Parietal lobe (tissue), 2 donors: ENCODE results near the gene RDH8. TPM values are rescaled to one million over a fixed set of nuclear protein-coding genes. Genes with fewer than 3 reads are reported as not detected.

ENCODE experiments used
- small RNA-seq: library from RNA; depleted of rRNA; stranded (forward); fragments of <200 nt; gene quantifications from one replicate; pipeline ENCODE3, GENCODE V24; 2014; ENCODE audit warnings: low replicate concordance
- total RNA-seq: library from RNA; depleted of rRNA; stranded (reverse); fragments of >200 nt; gene quantifications from one replicate; pipeline ENCODE4 v1.2.3, GENCODE V29; 2014

The RDH8 gene, protein sequence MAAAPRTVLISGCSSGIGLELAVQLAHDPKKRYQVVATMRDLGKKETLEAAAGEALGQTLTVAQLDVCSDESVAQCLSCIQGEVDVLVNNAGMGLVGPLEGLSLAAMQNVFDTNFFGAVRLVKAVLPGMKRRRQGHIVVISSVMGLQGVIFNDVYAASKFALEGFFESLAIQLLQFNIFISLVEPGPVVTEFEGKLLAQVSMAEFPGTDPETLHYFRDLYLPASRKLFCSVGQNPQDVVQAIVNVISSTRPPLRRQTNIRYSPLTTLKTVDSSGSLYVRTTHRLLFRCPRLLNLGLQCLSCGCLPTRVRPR
- not detected for total RNA-seq

DNA sequence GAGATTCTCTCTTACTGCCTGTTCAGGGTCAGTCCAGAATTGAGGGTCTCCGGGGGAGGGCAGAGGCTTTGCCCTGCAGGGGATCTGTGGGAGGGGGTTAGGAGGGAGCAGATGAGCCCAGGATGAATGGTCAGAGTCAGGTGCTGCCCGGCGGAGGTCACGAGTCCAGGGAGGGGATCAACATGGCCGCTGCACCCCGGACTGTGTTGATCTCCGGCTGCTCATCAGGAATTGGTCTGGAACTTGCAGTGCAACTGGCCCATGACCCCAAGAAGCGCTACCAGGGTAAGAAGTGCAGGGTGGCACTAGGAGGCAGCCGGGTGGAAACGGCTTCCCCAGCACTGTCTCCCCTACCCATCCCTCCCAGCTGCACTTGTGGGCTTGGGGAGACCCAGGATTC lies at the start of gene RDH8:
Gene RDH8, plus strand, starts transcription at position 168 of the 400 bp plus-strand sequence. Its CDS starts 15 bp downstream, at position 183.

DNA sequence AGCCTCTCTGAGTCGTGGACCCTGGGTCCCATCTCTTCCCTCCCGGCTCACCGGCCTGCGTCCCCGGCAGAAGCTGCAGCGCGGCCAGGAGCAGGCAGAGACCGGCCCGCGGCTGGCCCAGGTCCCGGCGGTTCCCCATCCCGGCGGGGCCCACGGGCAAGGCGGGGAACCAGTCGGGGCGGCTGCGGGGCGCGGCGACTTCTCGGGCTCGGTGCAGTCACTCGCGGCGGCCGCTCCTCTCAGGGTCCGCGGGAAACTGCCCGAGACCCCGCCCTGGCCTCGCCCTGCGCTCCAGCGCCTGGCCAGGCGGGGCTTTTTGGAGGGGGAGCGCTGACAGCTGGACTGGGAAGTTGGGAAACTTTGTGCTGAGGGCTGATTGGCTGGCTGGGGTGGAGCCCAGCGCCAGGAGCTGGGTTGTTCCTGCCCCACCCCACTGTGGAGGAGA lies 3.0 kb upstream of the RDH8 start, which contains the start of gene COL5A3:
Gene COL5A3, minus strand, starts transcription at position 258 of the 445 bp plus-strand sequence. Its CDS starts 119 bp downstream, at position 139.

Small RNA genes within 50 kb of the gene (small RNA-seq; reads per million reads assigned to genes)
- not detected for gene MIR5589

Other genes starting within 250 kb of the RDH8 start
- 45.4 TPM for gene ZNF846, start 244.7 kb upstream of the RDH8 start, total RNA-seq
- gene FBXL12, start 194.4 kb upstream of the RDH8 start, total RNA-seq, result 17.5 TPM
- gene UBL5, start 185.6 kb upstream of the RDH8 start, total RNA-seq, result 112 TPM
- 67.0 TPM for gene PIN1, start 178.2 kb upstream of the RDH8 start, total RNA-seq
- 153 TPM for gene OLFM2, start 77.0 kb upstream of the RDH8 start, total RNA-seq
- gene COL5A3, start 3.0 kb upstream of the RDH8 start, total RNA-seq, result 1.3 TPM
- gene SHFL, start 72.8 kb downstream of the RDH8 start, total RNA-seq, result 6.6 TPM
- not detected for gene ANGPTL6, start 89.2 kb downstream of the RDH8 start, total RNA-seq
- gene PPAN, start 92.9 kb downstream of the RDH8 start, total RNA-seq, result 25.7 TPM
- gene P2RY11, start 98.2 kb downstream of the RDH8 start, total RNA-seq, result 6.3 TPM
- 87.3 TPM for gene EIF3G, start 106.4 kb downstream of the RDH8 start, total RNA-seq
- gene DNMT1, start 181.5 kb downstream of the RDH8 start, total RNA-seq, result 71.1 TPM
- 3.1 TPM for gene S1PR2, start 217.8 kb downstream of the RDH8 start, total RNA-seq
- 15.0 TPM for gene MRPL4, start 238.7 kb downstream of the RDH8 start, total RNA-seq